C4-2B (cell line): Measurements from ENCODE around the gene GALNT10.

Experiments
- CTCF ChIP-seq: fragments of 450-650 bp; conservative IDR thresholded peaks from 2 replicates; pipeline ENCODE4 v1.5.1; 2017; ENCODE audit warnings: mild to moderate bottlenecking
- ZFX ChIP-seq: fragments of 450-650 bp; IDR thresholded peaks from 2 replicates; pipeline ENCODE4 v1.6.1; 2017

GRCh38 chr5:154191467-154192261 is 1.1 kb downstream of the GALNT10 start:
- TF ChIP-seq CTCF: no peak
- no peak for TF ChIP-seq ZFX
